Mucosa of descending colon (tissue), 3 donors: ENCODE results near the gene ZNF200. TPM values are rescaled to one million over a fixed set of nuclear protein-coding genes. Genes with fewer than 3 reads are reported as not detected.

Experiments used
- ATAC-seq: fragments of 200-7000 bp; cut with Tn5 transposase; one replicate; pipeline ENCODE4 v1.9.1; 2020; ENCODE audit warnings: mild to moderate bottlenecking, moderate library complexity
- DNase-seq, 3 donors: peaks; one replicate each; pipeline ENCODE4 v3.0.0-alpha.2; 2020
- H3K36me3 ChIP-seq: fragments of 200-600 bp; one replicate; pipeline ENCODE4 v1.8.0; 2021; ENCODE audit warnings: low read depth, mild to moderate bottlenecking
- H3K4me1 ChIP-seq: fragments of 200-600 bp; one replicate; pipeline ENCODE4 v1.8.0; 2021; ENCODE audit warnings: low read depth, mild to moderate bottlenecking
- H3K4me3 ChIP-seq: fragments of 200-600 bp; one replicate; pipeline ENCODE4 v1.8.0; 2021; ENCODE audit warnings: mild to moderate bottlenecking
- H3K9me3 ChIP-seq: fragments of 200-600 bp; one replicate; pipeline ENCODE4 v1.8.0; 2021; ENCODE audit warnings: mild to moderate bottlenecking
- intact Hi-C, 2 donors: fragments of 100-400 bp; cut with DNase I in 1 of 2; cut with micrococcal nuclease in 1 of 2; formaldehyde crosslinking; loops; one replicate each; pipeline versions ENCODE4 v1.11.0 to v1.11.1; 2022; cut with DNase I, micrococcal nuclease
- total RNA-seq, 3 donors: library from RNA; stranded (reverse); fragmentation: NEBNext Ultra II Directional in 2 of 3; extraction: Animal tissue kit (Norgen Biotek cat#: 25700) in 2 of 3; gene quantifications; one replicate each; pipeline versions ENCODE4 v1.2.1 to v1.2.4, GENCODE V29; 2021 to 2023
- TF ChIP-seq, protein P1 (sequence below): fragments of 200-600 bp; IDR thresholded peaks from one replicate; pipeline ENCODE4 v1.8.0; 2022; ENCODE audit warnings: antibody characterized with exemption, mild to moderate bottlenecking
- donor health status: DM: no; HTN: no; CAD: no; lungs with moderate emphysema.
- donor health status: DM: no; HTN: no; CAD: no.
- donor health status: DM: no; HTN: yes; CAD: no.

ZNF200 gene
- total RNA-seq, 3 donors from 2014 or later, result 6.6 to 8.0 (median 8.0) TPM

DNA sequence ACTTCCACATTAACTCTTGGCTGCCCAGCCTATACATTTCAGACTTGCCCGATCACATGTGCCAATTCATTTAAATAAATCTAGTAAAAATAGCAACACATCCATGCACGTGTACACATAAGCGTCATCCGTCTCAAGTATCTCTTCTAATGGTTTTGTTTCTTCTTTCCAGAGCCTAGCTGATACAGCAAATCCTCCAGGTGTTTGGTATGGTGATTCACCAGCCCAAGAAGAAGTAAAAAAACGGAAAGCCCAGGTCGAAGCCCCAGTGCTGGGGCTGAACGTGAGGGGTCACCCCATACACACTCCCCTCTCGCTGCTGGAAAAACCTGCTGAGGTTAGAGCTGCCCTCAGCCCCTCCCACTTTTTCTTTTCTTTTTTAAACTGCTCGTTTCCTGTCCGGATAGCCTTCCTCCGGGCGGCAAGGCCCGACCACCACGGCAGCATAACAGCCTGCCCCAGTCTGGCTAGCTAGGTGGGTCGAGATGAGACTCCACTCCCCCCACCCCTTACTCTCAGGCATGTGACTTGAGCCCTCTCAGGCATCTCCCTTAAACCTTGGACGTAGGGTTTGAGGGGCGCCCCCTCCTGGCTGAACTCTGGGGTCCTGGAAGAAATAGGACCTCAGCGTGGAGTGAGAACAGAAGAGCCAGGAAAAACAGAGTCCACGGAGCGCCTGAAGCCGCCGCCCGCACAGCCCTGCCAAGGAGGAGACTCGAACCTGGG lies 60.9 kb downstream of the ZNF200 start:
- no peak for ATAC-seq
- intact Hi-C loops, result no loop called here
- no peak for DNase-seq
- Histone ChIP-seq H3K36me3 (no peaks in the 10 kb centered on the region), H3K9me3 (no peaks in the 10 kb centered on the region), H3K4me3 (no peak overlapping the region), H3K4me1 (peaks cover 23% of the 10 kb centered on the region)
- TF ChIP-seq, protein P1, sequence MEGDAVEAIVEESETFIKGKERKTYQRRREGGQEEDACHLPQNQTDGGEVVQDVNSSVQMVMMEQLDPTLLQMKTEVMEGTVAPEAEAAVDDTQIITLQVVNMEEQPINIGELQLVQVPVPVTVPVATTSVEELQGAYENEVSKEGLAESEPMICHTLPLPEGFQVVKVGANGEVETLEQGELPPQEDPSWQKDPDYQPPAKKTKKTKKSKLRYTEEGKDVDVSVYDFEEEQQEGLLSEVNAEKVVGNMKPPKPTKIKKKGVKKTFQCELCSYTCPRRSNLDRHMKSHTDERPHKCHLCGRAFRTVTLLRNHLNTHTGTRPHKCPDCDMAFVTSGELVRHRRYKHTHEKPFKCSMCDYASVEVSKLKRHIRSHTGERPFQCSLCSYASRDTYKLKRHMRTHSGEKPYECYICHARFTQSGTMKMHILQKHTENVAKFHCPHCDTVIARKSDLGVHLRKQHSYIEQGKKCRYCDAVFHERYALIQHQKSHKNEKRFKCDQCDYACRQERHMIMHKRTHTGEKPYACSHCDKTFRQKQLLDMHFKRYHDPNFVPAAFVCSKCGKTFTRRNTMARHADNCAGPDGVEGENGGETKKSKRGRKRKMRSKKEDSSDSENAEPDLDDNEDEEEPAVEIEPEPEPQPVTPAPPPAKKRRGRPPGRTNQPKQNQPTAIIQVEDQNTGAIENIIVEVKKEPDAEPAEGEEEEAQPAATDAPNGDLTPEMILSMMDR, result no peak

Other genes starting within 250 kb of the ZNF200 start
- gene CLDN9, start 222.2 kb downstream of the ZNF200 start, total RNA-seq, result under 1 TPM; 0.14 to 0.61 (median 0.47) TPM
- gene CLDN6, start 217.0 kb downstream of the ZNF200 start, total RNA-seq, result not detected
- gene TNFRSF12A, start 214.8 kb downstream of the ZNF200 start, total RNA-seq, result 1 to 10 TPM; 5.4 to 8.6 (median 6.7) TPM
- gene HCFC1R1, start 211.2 kb downstream of the ZNF200 start, total RNA-seq, result 10 to 100 TPM; 19.7 to 33.3 (median 26.5) TPM
- gene THOC6, start 211.1 kb downstream of the ZNF200 start, total RNA-seq, result 10 to 100 TPM; 23.7 to 26.0 (median 25.7) TPM
- 100 to 1,000 TPM in 1 of 3 donors, 10 to 100 TPM in 2; 49.1 to 102 (median 75.5) TPM for gene BICDL2, start 198.2 kb downstream of the ZNF200 start, total RNA-seq
- gene MMP25, start 188.6 kb downstream of the ZNF200 start, total RNA-seq, result 1 to 10 TPM in 2 of 3 donors, under 1 TPM in 1; 0.69 to 4.0 (median 2.1) TPM
- 100 to 1,000 TPM; 394 to 627 (median 413) TPM for gene IL32, start 169.5 kb downstream of the ZNF200 start, total RNA-seq
- not detected for gene ZSCAN10, start 135.9 kb downstream of the ZNF200 start, total RNA-seq
- 10 to 100 TPM in 2 of 3 donors, 1 to 10 TPM in 1; 8.5 to 10.2 (median 10.2) TPM for gene ZNF205, start 122.6 kb downstream of the ZNF200 start, total RNA-seq
- 10 to 100 TPM; 10.3 to 18.1 (median 14.1) TPM for gene ZNF213, start 100.1 kb downstream of the ZNF200 start, total RNA-seq
- gene OR1F1, start 47.0 kb downstream of the ZNF200 start, total RNA-seq, result not detected
- gene MEFV, start 21.5 kb upstream of the ZNF200 start, total RNA-seq, result 1 to 10 TPM in 2 of 3 donors, under 1 TPM in 1; 0.61 to 2.2 (median 1.6) TPM
- gene ZNF263, start 48.3 kb upstream of the ZNF200 start, total RNA-seq, result 10 to 100 TPM; 20.6 to 24.6 (median 21.0) TPM
- gene TIGD7, start 70.3 kb upstream of the ZNF200 start, total RNA-seq, result 1 to 10 TPM; 1.6 to 7.5 (median 3.3) TPM
- gene ZNF75A, start 70.3 kb upstream of the ZNF200 start, total RNA-seq, result 10 to 100 TPM; 19.0 to 33.1 (median 30.8) TPM
- gene OR2C1, start 120.7 kb upstream of the ZNF200 start, total RNA-seq, result under 1 TPM in 1 of 3 donors, not detected in 2; 0.22 TPM
- gene ZSCAN32, start 165.8 kb upstream of the ZNF200 start, total RNA-seq, result 10 to 100 TPM; 10.2 to 14.8 (median 11.4) TPM
- gene ZNF174, start 166.1 kb upstream of the ZNF200 start, total RNA-seq, result 10 to 100 TPM in 1 of 3 donors, 1 to 10 TPM in 2; 7.5 to 14.5 (median 8.0) TPM
- gene ZNF597, start 208.3 kb upstream of the ZNF200 start, total RNA-seq, result 1 to 10 TPM; 1.9 TPM
- gene NAA60, start 208.5 kb upstream of the ZNF200 start, total RNA-seq, result 10 to 100 TPM; 72.2 to 94.7 (median 83.3) TPM